CD4-positive, alpha-beta T cell treated with Interferon gamma for 1 hour (primary cell): ENCODE results near the gene HNRNPAB.

ENCODE experiments used
- DNase-seq: peaks from one replicate; pipeline ENCODE4 v3.0.0-alpha.2; 2020

The HNRNPAB gene

GRCh38 chr5:178204182-178204934 lies at the start of gene HNRNPAB:
Gene HNRNPAB, plus strand, starts transcription at chr5:178204533. Its CDS starts 305 bp downstream, at chr5:178204838.
- DNase-seq: peak; percentile 94

GRCh38 chr5:178155065-178155464 lies 49.3 kb upstream of the HNRNPAB start:
- DNase-seq: no peak

DNA sequence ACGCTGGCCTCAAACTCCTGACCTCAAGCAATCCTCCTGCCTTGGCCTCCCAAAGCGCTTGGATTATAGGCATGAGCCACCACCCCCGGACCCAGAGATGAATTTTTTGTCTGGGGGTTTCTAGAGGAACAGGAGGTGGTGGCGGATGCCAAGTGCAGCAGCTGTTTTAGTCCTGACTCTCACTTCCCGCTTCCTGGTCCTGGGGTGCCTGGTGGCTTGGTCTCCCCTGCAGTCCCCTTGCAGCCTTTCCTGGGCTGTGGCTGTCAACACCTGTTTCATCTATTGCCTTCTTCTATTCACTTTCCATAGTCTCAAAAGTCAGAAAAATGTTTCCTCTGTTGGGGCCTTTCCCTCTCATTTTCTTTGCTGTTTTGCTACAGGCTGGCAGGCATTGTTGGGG lies 44.2 kb upstream of the HNRNPAB start:
- no peak for DNase-seq

- no peak for DNase-seq
Observed at GRCh38 chr5:178162481-178162880, 41.9 kb upstream of the HNRNPAB start.

DNA sequence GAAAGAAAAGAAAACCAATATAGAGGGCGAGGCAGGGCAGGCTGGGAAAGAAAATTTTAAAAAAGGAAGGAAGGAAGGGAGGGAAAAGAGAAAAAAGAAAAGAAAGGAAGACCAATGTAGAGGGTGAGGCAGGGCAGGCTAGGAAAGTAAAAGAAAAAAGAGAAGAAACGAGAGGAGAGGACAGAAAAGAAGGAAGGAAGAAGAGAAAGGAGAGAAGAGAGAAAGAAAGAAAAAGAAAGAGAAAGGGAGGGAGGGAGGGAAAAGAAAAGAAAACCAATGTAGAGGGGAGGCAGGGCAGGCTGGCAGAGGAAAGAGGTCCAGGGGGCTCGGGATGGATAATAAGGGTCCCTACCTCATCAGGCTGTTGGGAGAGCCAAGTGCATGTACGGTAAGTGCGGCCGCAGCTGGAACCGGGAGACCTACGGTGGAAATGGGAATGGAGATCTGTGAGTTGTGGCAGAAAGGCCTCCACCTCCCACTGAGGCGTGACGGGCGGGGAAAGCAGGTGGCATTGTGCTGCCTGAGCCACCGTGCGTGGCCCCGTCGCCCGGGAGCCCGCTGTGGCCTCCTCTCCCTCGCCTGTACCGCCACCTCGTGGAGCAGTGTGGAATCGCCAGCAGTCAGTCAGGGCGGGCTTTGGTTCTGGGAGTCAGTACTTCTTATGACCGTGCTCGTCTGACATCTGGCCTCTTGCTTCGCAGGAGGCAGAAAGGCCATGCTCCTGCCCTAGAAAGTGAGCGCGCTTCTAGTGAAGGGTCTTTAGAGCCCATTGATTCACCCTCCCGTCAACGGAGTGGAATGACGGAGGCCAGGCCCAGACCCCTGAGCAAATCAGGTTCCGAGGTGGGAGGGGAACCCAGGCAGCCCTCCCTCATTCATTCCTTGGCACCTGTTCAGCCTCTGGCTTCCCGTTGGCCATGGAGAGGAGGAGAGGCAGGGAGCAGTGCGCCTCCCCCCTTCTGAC lies 40.3 kb upstream of the HNRNPAB start:
- DNase-seq: peak; percentile 87

DNA sequence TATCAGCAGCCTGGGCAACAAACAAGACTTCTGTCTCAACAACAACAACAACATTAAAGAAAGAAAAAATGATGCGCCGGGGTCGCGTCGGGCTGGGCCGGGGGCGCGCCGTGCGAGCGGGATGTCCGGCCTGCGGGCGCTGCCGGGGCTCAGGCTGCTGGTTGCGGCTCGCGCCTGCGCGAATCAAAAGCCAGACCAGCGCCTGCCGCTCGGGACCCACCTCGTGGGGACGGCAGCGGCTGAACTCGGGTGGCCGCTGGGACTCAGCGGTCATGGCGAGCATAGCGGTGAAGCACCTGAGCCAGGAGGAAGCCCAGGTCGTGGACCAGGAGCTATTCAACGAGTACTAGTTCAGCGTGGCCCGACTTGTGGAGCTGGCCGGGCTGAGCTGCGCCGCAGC lies 38.8 kb upstream of the HNRNPAB start:
- DNase-seq: no peak

- DNase-seq: no peak
Observed at GRCh38 chr5:178170455-178170854, 33.9 kb upstream of the HNRNPAB start.

DNA sequence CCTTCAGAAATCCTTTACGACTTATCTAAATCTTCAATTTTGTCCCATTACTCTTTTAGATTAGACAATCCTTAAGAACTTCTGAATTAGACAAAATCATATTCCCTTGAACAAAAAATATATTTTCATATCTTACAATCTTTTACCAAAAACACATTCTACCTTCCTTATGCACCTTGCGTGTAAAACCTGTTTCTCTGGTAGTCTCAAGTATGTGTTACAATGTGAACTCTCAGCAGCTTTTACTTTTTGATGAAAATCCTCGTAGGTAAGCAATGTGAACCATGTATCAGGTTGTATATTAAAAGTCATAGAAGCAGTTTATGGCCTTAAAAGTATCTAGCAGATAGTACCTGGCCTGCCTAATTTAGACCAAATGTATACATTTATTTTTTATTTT lies 29.9 kb upstream of the HNRNPAB start:
- DNase-seq: no peak

GRCh38 chr5:178176791-178177190 lies 27.5 kb upstream of the HNRNPAB start:
- no peak for DNase-seq

GRCh38 chr5:178177569-178177968 lies 26.8 kb upstream of the HNRNPAB start:
- DNase-seq: no peak

DNA sequence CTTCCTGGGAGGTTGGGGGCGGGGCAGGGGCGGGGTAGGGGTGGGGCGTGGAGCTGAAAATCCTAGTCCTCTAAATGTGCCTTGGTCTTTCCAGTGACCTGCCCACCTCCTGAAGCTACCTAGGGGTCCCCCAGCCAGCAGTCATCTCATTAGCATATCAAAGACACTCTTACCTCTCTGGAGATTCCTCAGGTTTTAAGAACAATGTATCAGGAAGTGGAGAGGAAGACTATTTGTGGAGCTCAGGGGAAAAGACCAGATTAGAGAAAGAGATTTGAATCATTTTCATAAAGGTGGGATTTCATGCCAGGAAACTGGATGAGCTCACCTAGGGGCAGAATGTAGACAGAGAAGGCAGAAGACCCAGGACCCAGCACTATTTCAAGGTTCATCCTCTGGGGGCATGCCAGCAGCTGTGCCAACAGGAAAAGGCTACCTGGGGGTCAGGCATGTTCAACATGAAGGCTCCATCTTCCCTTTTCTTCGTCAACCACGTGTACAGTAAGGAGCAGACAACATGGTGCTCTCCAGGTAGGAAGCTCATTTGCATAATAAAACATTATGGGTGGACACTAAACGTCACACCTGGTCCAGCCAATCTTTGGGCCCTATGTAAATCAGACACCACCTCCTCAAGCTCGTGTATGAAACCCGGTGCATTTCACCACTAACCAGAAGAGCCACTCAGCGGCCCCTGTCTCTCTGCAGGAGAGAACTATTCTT lies 24.0 kb upstream of the HNRNPAB start:
- no peak for DNase-seq

DNA sequence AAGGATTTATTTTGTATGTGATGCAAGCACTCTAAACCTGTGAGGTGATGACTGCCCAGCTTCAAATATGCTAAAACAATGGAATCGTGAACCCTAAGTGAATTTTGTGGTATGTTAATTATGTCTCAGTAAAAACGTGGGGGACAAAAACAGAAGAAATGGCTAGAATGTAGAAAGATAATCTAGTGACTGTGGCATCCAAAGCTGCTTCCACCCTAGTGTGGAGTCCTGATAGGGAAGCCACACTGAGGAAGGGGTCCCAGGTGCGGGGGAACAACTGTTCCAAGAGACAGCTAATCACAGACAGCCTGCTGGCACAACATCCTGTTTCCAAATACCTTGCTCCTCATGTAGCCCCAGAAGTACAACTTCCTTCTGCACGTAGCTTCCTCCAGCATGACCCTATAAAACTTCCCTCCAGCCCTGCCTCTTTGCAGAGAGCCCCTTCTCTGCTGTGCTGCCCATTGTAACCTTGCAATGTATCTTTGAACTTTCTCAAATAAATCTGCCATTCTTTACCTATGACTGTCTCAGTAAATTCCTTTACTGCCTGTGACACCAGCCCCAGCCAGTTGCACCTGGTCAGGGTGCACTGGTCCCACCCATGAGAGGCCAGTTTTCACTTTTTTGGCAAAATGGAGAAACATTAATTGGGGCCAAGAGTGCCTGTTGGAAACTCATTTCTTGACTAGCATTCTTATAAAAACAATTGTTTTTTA lies 22.0 kb upstream of the HNRNPAB start:
- DNase-seq: no peak

DNA sequence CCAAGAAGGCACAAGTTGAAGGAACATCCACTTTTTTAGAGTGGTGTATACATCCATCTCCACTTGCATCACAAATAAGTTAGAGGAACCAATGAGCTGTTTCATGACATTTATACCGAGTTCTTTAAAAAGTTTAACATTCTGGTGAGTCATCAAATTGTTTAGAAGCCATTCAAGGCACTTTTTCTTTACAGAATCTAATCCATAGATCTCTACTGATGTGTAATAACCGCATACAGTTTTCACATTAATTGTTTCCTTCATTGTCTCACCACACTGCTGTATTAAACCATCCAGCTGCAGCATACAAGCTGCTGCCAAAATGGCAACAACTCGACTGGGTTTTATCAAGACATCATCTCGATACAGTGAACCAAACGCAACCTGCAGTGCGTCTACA lies 17.9 kb upstream of the HNRNPAB start:
- no peak for DNase-seq

DNA sequence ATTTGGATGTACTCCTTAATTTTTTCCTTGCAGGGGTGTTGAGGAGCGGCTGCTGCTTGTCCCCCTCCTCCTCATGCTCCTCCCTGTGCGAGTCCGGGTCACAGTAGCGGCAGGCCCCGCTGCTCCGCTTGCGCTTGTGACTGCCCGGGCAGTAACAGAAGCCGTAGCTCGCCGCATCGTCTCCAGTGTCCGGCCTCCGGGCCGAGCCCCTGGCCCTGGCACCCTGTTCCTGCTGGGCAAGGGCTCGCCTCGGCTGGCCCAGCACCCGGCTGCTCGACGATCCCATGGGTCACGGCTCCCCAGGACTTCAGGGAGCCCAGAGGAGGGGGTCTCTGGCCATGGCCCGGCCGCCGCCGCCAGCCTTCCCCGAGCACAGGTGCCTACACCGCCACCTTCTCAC lies 17.3 kb upstream of the HNRNPAB start, which contains the start of gene GMCL2:
GMCL2 (minus strand) TSS at position 358 of the 400 bp plus-strand sequence; CDS start at position 286, 72 bp downstream.
- no peak for DNase-seq

DNA sequence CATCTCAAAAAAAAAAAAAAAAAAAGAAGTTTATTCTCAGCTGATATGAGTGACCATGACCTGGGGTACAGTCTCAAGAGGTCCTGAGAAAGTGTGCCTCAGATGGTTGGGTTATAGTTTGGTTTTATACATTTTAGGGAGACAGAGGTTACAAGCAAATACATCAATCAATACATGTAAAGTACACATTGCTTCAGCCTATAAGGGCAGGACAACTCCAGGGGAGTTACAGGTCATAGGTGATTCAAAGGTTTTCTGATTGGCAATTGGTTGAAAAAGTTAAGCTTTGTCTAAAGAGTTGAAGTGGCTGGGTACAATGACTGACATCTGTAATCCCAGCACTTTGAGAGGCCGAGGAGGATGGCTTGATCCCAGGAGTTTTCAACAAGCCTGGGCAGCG lies 14.9 kb upstream of the HNRNPAB start:
- no peak for DNase-seq

- DNase-seq: no peak
Observed at GRCh38 chr5:178191661-178192060, 12.7 kb upstream of the HNRNPAB start.

DNA sequence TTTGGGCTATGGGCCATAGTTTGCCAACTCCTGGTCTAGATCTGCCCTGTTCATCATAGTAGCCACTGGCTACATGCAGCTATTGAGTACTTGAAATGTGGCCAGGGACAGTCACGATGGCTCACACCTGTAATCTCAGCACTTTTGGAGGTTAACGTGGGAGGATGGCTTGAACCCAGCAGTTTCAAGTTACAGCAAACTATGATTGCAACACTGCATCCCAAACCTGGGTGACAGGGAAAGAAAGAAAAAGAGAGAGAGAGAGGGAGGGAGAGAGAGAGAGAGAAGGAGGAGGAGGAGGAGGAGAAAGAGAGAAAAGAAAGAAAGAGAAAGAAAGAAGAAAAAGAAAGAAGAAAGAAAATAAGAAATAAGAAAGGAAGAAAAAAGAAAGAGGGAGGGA lies 12.1 kb upstream of the HNRNPAB start:
- no peak for DNase-seq

DNA sequence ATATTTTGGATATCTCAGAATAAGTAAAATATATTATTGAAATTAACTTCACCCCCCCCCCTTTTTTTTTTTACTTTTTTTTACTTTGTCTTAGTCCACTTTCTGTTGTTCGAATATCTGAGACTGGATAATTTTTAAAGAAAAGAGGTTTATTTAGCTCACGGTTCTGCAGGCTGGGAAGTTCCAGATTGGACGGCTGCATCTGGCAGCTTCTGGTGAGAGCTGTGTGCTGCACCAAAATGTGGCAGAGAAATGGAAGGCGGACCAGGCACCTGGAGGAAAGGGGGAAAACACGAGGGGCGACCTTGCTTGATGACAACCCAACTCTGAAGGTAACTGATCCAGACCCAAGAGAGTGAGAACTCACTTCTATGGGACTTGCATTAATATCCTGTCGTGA lies 11.5 kb upstream of the HNRNPAB start:
- no peak for DNase-seq

- DNase-seq: no peak
Observed at GRCh38 chr5:178193251-178193809, 11.0 kb upstream of the HNRNPAB start.

DNA sequence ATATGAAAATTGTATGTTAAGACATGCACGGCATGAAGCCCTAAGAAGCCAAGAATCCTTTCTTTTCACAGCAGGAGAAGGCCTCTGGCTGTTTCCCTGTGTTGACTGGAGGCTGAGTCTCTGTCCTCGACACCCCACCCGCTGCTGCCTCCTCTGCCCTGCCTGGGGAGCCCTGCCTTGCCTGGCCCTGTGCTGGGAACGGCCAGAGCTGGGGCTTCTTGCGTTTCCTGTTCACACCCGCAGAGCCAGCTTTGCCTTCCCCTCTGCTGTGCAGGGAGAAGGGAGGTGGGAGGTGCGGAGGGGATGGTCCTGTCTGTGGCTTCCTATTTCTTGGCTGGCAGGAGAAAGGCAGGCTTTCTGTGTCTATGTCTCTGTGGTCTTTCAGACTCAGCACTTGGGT lies 10.3 kb upstream of the HNRNPAB start:
- no peak for DNase-seq

DNA sequence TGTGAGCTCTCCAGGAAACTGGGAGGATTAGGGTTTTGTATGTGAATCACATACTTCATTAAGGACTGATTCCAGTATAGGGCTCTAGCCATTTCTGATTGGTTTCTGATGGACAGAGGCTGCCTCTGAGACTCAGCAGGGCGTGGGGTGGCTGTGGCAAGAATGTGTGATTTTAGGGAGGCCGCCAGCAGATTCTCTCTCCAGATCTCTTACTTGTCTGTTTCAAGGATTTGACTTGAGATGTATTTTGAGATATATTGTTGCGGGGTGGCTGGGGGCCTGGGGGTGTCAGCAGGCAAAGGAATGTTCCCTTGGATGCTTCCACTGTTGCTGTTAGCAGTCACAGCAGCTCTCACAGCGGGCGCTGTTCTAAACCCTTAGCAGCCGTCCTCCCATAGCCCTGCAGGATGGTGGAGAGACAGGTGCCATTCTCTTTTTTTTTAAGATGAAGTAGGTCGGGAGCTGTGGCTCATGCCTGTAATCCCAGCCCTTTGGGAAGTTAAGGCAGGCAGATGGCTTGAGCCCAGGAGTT lies 8.0 kb upstream of the HNRNPAB start:
- no peak for DNase-seq

GRCh38 chr5:178196986-178197385 lies 7.3 kb upstream of the HNRNPAB start:
- no peak for DNase-seq
